Measurements from ENCODE around the gene ARMH4.
A peak's percentile ranks its signal among the peaks of the same experiment; 100 is the strongest.

The ARMH4 gene

DNA sequence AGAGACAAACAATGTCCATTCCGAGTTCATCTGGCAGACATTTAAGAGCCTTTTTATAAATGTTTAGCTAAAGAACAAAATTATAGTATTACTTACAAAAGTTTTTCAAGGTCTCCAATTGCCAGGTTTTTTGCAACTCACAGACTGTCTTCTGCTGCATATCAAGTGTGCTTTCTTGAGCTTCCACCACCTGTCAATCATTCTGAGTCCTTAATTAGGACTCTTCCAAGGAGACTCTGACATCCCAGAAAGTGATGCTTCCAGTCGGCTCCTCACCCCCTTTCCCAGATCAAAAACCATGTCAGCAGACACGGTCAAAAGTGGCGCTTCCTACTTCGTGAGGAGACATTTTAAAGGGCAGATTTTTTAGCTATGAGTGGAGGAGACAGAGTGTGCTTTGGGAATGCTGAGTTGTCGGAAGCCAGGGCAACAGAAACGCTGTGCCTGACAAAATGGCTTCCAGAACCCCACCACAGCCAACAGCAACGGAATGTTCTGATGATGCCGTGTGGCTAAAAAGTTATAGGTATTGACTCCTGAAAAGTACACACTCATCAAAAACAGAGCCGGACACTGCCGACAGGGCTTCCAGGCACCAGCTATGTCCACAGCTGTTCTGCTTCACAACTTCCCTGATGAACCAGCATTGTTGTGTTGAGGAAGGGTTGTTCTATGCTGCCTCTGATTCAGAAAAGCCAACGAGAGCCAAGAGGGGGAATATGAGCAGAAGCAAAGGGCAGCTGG is 170.0 kb downstream of the ARMH4 start:
- peak overlapping the region in 1 of 2 donors; percentile 63 for H3K27ac Mint-ChIP-seq
- no peaks in the 10 kb centered on the region for H3K27me3 Mint-ChIP-seq
- no peaks in the 10 kb centered on the region for H3K9me3 Mint-ChIP-seq
- ATAC-seq (no peak), DNase-seq (no peak)
- no peak overlapping the region for H3K4me3 Mint-ChIP-seq
- H3K4me1 Mint-ChIP-seq: no peaks in the 10 kb centered on the region

DNA sequence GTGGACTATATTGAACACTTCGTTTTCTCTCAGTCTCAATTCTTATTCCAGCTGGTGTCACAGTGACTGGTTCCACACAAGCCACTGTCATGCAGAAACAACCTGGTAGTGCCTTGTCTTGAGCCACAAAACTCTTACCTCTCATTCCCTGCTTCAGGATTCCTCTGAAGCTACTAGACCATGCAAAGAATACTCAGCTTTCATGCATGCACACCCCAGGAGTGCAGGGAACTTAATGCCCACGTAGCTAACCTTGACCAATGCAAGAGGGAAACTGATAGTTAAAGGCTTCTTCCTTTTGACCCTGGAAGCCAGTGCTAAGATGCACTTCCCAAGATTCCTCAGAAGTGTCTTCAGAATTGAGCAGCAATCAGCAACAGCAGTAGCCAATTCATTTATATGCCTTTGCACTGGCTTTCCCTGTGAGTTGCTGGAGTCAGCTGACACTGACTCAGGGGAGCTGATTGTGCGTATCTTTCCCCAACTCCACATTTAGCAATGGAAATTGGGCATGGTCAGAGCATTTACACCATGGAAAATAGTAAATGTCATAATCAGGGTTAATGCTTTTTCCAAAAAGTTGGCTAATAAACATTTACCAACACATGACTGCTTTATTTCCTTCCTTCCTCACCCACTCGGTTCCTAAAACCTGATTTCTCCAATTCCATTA is 172.5 kb downstream of the ARMH4 start:
- Mint-ChIP-seq H3K27me3 (no peaks in the 10 kb centered on the region), H3K9me3 (no peaks in the 10 kb centered on the region), H3K27ac (no peak overlapping the region), H3K4me3 (no peak overlapping the region), H3K4me1 (no peaks in the 10 kb centered on the region)
- DNase-seq (no peak), ATAC-seq (no peak)

DNA sequence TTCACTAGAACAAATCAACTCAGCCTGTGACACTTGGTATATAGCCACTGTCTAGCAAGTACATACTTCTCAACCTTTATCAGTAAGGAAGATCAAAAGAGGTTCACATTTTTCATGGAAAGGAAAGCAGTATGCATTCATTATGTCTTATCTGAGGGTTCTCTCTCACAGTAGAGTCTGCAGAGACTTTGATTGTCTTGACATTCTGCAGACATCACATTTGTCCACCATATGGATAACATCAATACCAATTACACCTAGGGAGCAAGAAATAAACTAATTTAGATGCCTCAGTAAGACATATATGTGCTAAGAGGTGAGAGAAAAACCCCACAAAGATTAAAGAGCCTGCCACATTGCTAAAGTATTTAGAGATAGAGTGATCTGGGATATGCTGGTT is 175.3 kb downstream of the ARMH4 start:
- Mint-ChIP-seq H3K9me3 (no peaks in the 10 kb centered on the region), H3K27ac (no peak overlapping the region), H3K4me1 (no peaks in the 10 kb centered on the region), H3K27me3 (no peaks in the 10 kb centered on the region), H3K4me3 (no peak overlapping the region)
- DNase-seq (no peak), ATAC-seq (no peak)

DNA sequence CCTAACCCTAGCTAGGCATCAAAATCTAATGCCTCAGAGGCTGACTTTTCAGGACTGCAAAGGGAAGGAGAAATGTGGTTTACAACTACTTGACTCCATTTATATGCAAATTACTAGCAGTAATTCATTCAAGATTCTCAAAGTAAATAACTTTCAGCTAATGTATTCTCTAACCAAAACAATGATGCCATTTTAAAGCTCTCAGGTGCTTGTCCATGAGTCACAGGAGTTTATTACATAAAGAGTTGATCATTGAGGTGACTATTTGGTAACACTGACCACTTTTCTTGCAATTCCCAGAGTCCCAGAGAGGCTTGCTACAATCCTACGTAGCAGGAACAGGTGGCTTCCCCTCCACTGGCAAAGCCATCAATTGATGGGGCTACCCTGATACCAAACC is 177.1 kb downstream of the ARMH4 start:
- no peaks in the 10 kb centered on the region for H3K4me1 Mint-ChIP-seq
- DNase-seq (no peak), ATAC-seq (no peak)
- H3K4me3 Mint-ChIP-seq: no peak overlapping the region
- no peaks in the 10 kb centered on the region for H3K27me3 Mint-ChIP-seq
- H3K27ac Mint-ChIP-seq: no peak overlapping the region
- H3K9me3 Mint-ChIP-seq: no peaks in the 10 kb centered on the region

DNA sequence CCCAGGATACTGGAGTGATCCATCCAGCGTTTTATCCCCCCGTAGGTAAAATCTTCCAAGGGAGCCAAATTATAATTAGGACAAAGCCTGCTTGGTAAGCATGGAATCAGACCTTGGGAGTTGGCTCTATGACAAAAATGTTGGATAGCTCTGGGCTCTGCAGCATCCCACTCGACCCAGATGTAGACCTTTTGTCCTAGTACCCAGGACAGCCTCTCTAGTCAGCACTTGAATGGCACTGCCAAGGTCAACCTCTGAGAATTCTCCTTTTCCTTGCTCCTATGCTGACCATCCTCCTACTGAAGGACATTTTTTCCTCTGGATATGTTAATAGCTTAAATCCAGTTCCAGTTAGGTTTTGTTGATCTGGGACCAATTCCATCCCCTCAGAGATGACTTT is 181.4 kb downstream of the ARMH4 start:
- Mint-ChIP-seq H3K9me3 (no peaks in the 10 kb centered on the region), H3K4me1 (no peaks in the 10 kb centered on the region), H3K4me3 (no peak overlapping the region), H3K27ac (no peak overlapping the region), H3K27me3 (no peaks in the 10 kb centered on the region)
- no peak for ATAC-seq
- DNase-seq: no peak

DNA sequence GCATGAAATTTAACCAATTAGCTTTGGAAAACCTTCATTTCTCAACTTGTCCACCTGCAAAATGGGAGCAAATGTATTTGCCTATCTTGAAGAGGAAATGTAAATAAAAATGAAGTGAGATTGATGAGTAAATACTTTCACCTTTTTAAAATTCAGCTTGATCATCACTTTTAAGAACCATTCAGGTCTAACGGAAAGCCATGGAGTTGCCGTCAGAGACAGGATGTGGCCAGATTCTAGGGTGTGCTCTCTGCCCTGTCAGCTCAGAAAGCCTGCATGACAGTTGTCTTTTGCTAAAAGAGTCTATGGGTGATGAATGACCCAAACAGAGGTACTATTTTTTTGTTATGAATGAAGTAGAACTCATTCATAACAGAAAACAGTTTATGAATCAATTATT is 181.8 kb downstream of the ARMH4 start:
- H3K4me1 Mint-ChIP-seq: no peaks in the 10 kb centered on the region
- H3K27me3 Mint-ChIP-seq: no peaks in the 10 kb centered on the region
- DNase-seq: no peak
- no peaks in the 10 kb centered on the region for H3K9me3 Mint-ChIP-seq
- ATAC-seq: no peak
- no peak overlapping the region for H3K4me3 Mint-ChIP-seq
- no peak overlapping the region for H3K27ac Mint-ChIP-seq

DNA sequence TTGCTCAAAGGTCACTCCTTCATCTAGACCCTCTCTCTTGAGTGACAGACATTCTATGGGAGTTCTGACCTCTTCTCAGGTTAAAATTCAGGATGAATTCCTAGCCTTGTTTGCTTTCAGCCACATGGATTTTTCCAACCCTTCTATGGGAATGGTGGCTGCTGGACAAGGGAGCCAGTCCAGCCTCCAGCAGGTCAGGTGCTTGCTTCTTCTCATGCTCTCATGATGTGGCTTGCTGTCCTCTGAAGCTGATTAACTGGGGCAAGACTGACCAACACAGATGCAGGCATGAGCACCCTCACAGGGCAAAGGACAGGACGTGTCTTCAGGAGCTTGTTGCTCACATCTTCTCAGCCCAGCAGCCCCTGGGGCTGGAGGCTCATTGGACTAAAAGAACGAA is 188.9 kb downstream of the ARMH4 start:
- no peaks in the 10 kb centered on the region for H3K9me3 Mint-ChIP-seq
- DNase-seq (no peak), ATAC-seq (no peak)
- H3K4me3 Mint-ChIP-seq: no peak overlapping the region
- no peak overlapping the region for H3K27ac Mint-ChIP-seq
- H3K27me3 Mint-ChIP-seq: peaks cover 22% of the 10 kb centered on the region
- no peaks in the 10 kb centered on the region for H3K4me1 Mint-ChIP-seq

DNA sequence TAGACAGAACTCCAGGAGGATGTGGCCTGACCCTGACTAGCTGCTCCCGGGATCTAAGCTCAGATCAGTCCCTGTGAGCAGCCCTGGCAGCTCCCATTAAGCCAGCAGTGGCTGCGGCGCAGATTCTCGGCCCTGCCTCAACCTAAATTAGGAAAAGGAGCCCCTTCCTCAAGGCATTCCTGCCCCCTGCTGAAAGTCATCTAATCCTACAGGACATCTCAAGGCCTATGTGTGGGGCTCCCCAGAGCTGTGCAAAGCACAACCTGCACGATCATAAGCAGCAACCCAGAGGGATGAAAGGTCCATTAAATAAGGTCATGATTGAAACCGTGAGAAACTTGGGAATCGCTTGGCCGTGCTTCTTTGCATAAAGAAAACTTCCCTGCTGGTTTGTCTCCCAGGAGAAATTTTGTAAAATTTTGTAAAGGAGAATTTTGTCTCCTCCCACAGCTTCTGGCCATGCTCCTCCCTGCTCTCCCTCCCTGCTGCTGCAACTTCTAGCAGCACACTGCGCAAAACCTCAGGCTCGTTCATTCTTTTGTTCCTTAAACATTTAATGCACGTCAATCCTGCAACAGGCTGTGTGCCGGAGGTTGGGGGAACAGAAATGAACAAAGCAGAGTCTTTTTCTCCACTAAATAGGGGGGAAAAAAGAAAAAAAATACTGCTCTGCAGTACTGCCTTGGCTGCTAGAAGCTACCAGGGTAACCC is 189.5 kb downstream of the ARMH4 start:
- Mint-ChIP-seq H3K4me3 (no peak overlapping the region), H3K4me1 (no peaks in the 10 kb centered on the region), H3K9me3 (no peaks in the 10 kb centered on the region), H3K27ac (no peak overlapping the region), H3K27me3 (peaks cover 22% of the 10 kb centered on the region)
- ATAC-seq (no peak), DNase-seq (no peak)

DNA sequence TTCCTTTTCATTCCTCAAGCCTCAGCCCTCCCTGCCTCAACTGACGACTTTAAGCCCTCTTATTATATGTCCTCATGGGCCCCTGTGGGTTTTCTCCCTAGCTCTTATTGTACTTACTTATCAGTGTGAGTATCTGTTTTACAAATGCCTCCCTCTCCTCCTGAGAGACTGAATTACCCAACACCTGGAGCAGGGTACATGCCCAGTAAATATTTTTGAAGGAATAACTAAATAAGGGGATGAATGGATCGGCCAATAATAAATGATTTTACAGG is 190.3 kb downstream of the ARMH4 start:
- H3K27me3 Mint-ChIP-seq: peaks cover 22% of the 10 kb centered on the region
- ATAC-seq (no peak), DNase-seq (no peak)
- no peaks in the 10 kb centered on the region for H3K4me1 Mint-ChIP-seq
- no peaks in the 10 kb centered on the region for H3K9me3 Mint-ChIP-seq
- no peak overlapping the region for H3K4me3 Mint-ChIP-seq
- no peak overlapping the region for H3K27ac Mint-ChIP-seq

DNA sequence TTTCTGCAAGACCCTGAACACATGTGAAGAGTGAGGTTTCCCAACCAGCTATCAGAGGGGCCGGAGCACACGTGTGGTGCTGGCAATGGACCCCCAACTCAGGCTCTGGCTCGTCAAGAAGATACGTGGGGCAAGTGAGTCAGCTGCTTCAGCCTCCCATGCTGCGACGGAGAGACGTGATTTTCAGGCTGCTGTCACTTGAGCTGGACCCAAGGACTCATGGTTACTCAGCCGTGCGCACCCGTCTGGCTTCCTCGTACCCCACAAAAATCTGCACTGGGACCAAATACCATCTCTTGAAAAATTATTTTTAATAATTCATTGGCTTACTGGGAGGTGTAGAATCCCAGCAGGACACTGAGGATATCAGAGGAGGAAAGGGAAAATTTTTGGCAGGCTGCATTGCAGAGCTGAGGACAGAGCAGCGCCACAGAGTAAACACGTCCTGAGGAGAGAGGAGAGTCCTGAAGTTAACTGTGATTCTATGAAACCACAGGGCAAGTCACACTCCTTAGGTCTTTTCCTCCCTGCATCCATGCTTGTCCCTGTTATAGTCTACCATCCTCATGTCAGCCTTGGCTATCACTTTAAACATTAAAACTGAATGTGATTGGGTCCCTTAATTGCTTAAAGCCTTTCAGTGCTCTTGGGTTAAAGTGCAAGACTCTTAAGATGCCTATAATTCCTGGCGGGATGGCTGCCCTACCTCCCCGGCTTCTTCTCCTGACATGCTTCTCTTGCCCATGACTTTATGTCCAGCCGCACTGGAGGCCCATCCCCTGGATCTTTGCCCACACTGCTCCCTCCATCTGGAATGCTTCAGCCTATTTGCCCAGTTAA is 190.8 kb downstream of the ARMH4 start:
- Mint-ChIP-seq H3K4me1 (no peaks in the 10 kb centered on the region), H3K27me3 (peaks cover 22% of the 10 kb centered on the region)
- no peak for ATAC-seq

DNA sequence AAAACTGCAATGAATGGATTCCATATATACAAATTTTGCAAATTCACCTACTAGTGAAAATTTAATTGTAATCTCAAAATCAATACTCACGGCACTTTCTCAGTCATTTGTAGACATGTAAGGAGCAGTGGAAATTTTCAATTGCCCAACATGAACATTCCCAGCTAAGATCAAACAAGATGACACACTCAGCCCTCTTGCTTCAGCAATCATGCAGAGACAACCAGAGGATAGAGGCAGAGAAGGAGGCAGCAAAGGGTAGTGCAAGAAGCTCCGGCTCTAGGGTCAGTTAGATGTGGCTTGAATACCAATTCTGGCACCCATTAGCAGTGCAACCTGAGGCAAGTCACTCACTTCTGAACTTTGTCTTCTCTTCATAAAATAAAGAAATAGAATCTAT is 194.6 kb downstream of the ARMH4 start:
- ATAC-seq: no peak
- H3K9me3 Mint-ChIP-seq: peaks cover 12 to 15% of the 10 kb centered on the region in 2 donors
- no peak overlapping the region for H3K27ac Mint-ChIP-seq
- H3K4me1 Mint-ChIP-seq: no peaks in the 10 kb centered on the region
- H3K27me3 Mint-ChIP-seq: peaks cover 25% of the 10 kb centered on the region
- no peak for DNase-seq
- no peak overlapping the region for H3K4me3 Mint-ChIP-seq

More for the DNA sequence above, 190.8 kb downstream of the ARMH4 start:
- Mint-ChIP-seq H3K9me3 (no peaks in the 10 kb centered on the region), H3K4me3 (no peak overlapping the region), H3K27ac (peak overlapping the region in 1 of 2 donors; percentile 19)
- no peak for DNase-seq
